ENCODE data around the gene ALG14. TPM values are rescaled to one million over a fixed set of nuclear protein-coding genes. Genes with fewer than 3 reads are reported as not detected.
"Not testable (repeated sequence)": the region's sequence is repeated elsewhere in the genome, so short reads cannot be mapped to it uniquely, and the experiment has no call there.

Gene ALG14
- total and polyA plus RNA-seq, 4 experiments from 2014 or later = 1.1 to 6.8 (median 3.7) TPM

- ChIA-PET POLR2A (ENCODE audit: partially characterized antibody) (interaction anchor here (1.1 kb wide), 1 partner anchor 10 kb away, joined by 4 read pairs; no protein-coding TSS in a partner anchor), CTCF (ENCODE audit: partially characterized antibody) (interaction anchor here (1.4 kb wide), 1 partner anchor 237 kb away, joined by 3 read pairs; no protein-coding TSS in a partner anchor)
- H3K4me3 ChIP-seq (ENCODE audit: low read length in 2 of 2); H3K9me3 Mint-ChIP-seq; H3K4me3 Mint-ChIP-seq; H3K4me1 ChIP-seq (ENCODE audit: insufficient read depth, low read length); H3K27ac ChIP-seq (ENCODE audit: low read depth, low read length); H3K36me3 ChIP-seq (ENCODE audit: insufficient read depth, low read length); H3K4me1 Mint-ChIP-seq; intact Hi-C loops (cut with micrococcal nuclease); H3K27ac Mint-ChIP-seq; DNase-seq; H3K9me3 ChIP-seq (ENCODE audit: control insufficient read depth in 1 of 2, low read length in 2 of 2); H3K27me3 ChIP-seq (ENCODE audit: insufficient read depth, low read length); H3K36me3 Mint-ChIP-seq: not testable (repeated sequence)
- peaks cover 7 to 15% of the 10 kb centered on the region in 2 donors for H3K27me3 Mint-ChIP-seq
These were observed 18.5 kb upstream of the ALG14 start for GRCh38 chr1:95091290-95091689.

GRCh38 chr1:95089650-95090287, 17.0 kb upstream of the ALG14 start:
- DNase-seq = no peak
- H3K27me3 Mint-ChIP-seq = peaks cover 8 to 18% of the 10 kb centered on the region in 2 donors
- no peaks in the 10 kb centered on the region for H3K36me3 Mint-ChIP-seq
- H3K4me1 ChIP-seq (ENCODE audit: insufficient read depth, low read length) = no peaks in the 10 kb centered on the region
- intact Hi-C loops (cut with micrococcal nuclease) = no loop called here
- H3K36me3 ChIP-seq (ENCODE audit: insufficient read depth, low read length) = no peaks in the 10 kb centered on the region
- H3K4me3 ChIP-seq (ENCODE audit: low read length in 2 of 2) = no peak overlapping the region
- peaks cover 0 to 4% (median 0%) of the 10 kb centered on the region in 8 donors for H3K9me3 Mint-ChIP-seq
- H3K4me1 Mint-ChIP-seq = no peaks in the 10 kb centered on the region
- POLR2A ChIA-PET (ENCODE audit: partially characterized antibody) = no interaction called here
- no peaks in the 10 kb centered on the region for H3K9me3 ChIP-seq (ENCODE audit: control insufficient read depth in 1 of 2, low read length in 2 of 2)
- no peaks in the 10 kb centered on the region for H3K27me3 ChIP-seq (ENCODE audit: insufficient read depth, low read length)
- H3K4me3 Mint-ChIP-seq = no peak overlapping the region
- CTCF ChIA-PET (ENCODE audit: partially characterized antibody) = interaction anchor here (0.9 to 1.2 kb wide), 2 partner anchors 13 to 235 kb away, joined by 3 read pairs; no protein-coding TSS in a partner anchor
- H3K27ac Mint-ChIP-seq = no peak overlapping the region
- no peak overlapping the region for H3K27ac ChIP-seq (ENCODE audit: low read depth, low read length)

GRCh38 chr1:95088303-95088702, 15.6 kb upstream of the ALG14 start:
- no peaks in the 10 kb centered on the region for H3K36me3 ChIP-seq (ENCODE audit: insufficient read depth, low read length)
- Mint-ChIP-seq H3K4me1 (peaks cover 0 to 2% (median 0%) of the 10 kb centered on the region in 4 donors), H3K9me3 (peaks cover 0 to 4% (median 0%) of the 10 kb centered on the region in 8 donors), H3K36me3 (no peaks in the 10 kb centered on the region), H3K27me3 (peaks cover 10 to 18% of the 10 kb centered on the region in 2 donors), H3K4me3 (no peak overlapping the region), H3K27ac (no peak overlapping the region)
- H3K9me3 ChIP-seq (ENCODE audit: control insufficient read depth in 1 of 2, low read length in 2 of 2) = no peaks in the 10 kb centered on the region
- no peak overlapping the region for H3K4me3 ChIP-seq (ENCODE audit: low read length in 2 of 2)
- no peaks in the 10 kb centered on the region for H3K27me3 ChIP-seq (ENCODE audit: insufficient read depth, low read length)
- DNase-seq = no peak
- ChIA-PET CTCF (ENCODE audit: partially characterized antibody) (interaction anchor here (0.9 to 2.3 kb wide), 3 partner anchors 15 to 145 kb away, joined by 3 to 10 read pairs (median 3); partner anchors contain the start of gene RWDD3), POLR2A (ENCODE audit: partially characterized antibody) (no interaction called here)
- no peak overlapping the region for H3K27ac ChIP-seq (ENCODE audit: low read depth, low read length)
- intact Hi-C loops (cut with micrococcal nuclease) = no loop called here
- no peaks in the 10 kb centered on the region for H3K4me1 ChIP-seq (ENCODE audit: insufficient read depth, low read length)

- ChIA-PET CTCF (ENCODE audit: partially characterized antibody) (interaction anchor here (0.9 to 2.3 kb wide), 2 partner anchors 28 to 147 kb away, joined by 3 to 10 read pairs; partner anchors contain the start of gene RWDD3), POLR2A (ENCODE audit: partially characterized antibody) (no interaction called here)
- H3K27ac ChIP-seq (ENCODE audit: low read depth, low read length) = no peak overlapping the region
- no peak for DNase-seq
- no peaks in the 10 kb centered on the region for H3K27me3 ChIP-seq (ENCODE audit: insufficient read depth, low read length)
- peaks cover 0 to 4% (median 0%) of the 10 kb centered on the region in 8 donors for H3K9me3 Mint-ChIP-seq
- no peaks in the 10 kb centered on the region for H3K36me3 Mint-ChIP-seq
- peaks cover 14 to 18% of the 10 kb centered on the region in 2 donors for H3K27me3 Mint-ChIP-seq
- no peaks in the 10 kb centered on the region for H3K9me3 ChIP-seq (ENCODE audit: control insufficient read depth in 1 of 2, low read length in 2 of 2)
- H3K4me3 Mint-ChIP-seq = no peak overlapping the region
- no peaks in the 10 kb centered on the region for H3K36me3 ChIP-seq (ENCODE audit: insufficient read depth, low read length)
- intact Hi-C loops (cut with micrococcal nuclease) = no loop called here
- H3K27ac Mint-ChIP-seq = no peak overlapping the region
- H3K4me3 ChIP-seq (ENCODE audit: low read length in 2 of 2) = no peak overlapping the region
- H3K4me1 ChIP-seq (ENCODE audit: insufficient read depth, low read length) = no peaks in the 10 kb centered on the region
- peaks cover 0 to 2% (median 0%) of the 10 kb centered on the region in 4 donors for H3K4me1 Mint-ChIP-seq
These were observed 14.3 kb upstream of the ALG14 start for GRCh38 chr1:95086949-95087533.

GRCh38 chr1:95085376-95085775, 12.6 kb upstream of the ALG14 start:
- H3K9me3 Mint-ChIP-seq = peaks cover 0 to 2% (median 0%) of the 10 kb centered on the region in 8 donors
- Histone ChIP-seq H3K27me3 (ENCODE audit: insufficient read depth, low read length) (no peaks in the 10 kb centered on the region), H3K4me3 (ENCODE audit: low read length in 2 of 2) (no peak overlapping the region), H3K27ac (ENCODE audit: low read depth, low read length) (no peak overlapping the region), H3K4me1 (ENCODE audit: insufficient read depth, low read length) (no peaks in the 10 kb centered on the region), H3K36me3 (ENCODE audit: insufficient read depth, low read length) (no peaks in the 10 kb centered on the region), H3K9me3 (ENCODE audit: control insufficient read depth in 1 of 2, low read length in 2 of 2) (no peaks in the 10 kb centered on the region)
- no peak overlapping the region for H3K27ac Mint-ChIP-seq
- no peak for DNase-seq
- peaks cover 10 to 13% of the 10 kb centered on the region in 2 donors for H3K27me3 Mint-ChIP-seq
- no peaks in the 10 kb centered on the region for H3K36me3 Mint-ChIP-seq
- intact Hi-C loops (cut with micrococcal nuclease) = no loop called here
- H3K4me3 Mint-ChIP-seq = no peak overlapping the region
- ChIA-PET CTCF (ENCODE audit: partially characterized antibody) (interaction anchor here (1.0 to 7.0 kb wide), 15 partner anchors 11 to 231 kb away, joined by 3 to 82 read pairs (median 7); partner anchors contain the start of genes ALG14, RWDD3 and TLCD4), POLR2A (ENCODE audit: partially characterized antibody) (interaction anchor here (2.6 kb wide), 1 partner anchor 148 kb away, joined by 9 read pairs; the partner anchor contains the start of gene RWDD3)
- peaks cover 0 to 2% (median 0%) of the 10 kb centered on the region in 4 donors for H3K4me1 Mint-ChIP-seq

- POLR2A ChIA-PET (ENCODE audit: partially characterized antibody) = interaction anchor here (1.6 to 2.6 kb wide), 2 partner anchors 11 to 149 kb away, joined by 7 to 9 read pairs; partner anchors contain the start of genes ALG14 and RWDD3
These were observed 11.8 kb upstream of the ALG14 start for GRCh38 chr1:95084317-95085176.

More at GRCh38 chr1:95084317-95085176, 11.8 kb upstream of the ALG14 start:
- H3K27ac ChIP-seq (ENCODE audit: low read depth, low read length) = no peak overlapping the region
- no peaks in the 10 kb centered on the region for H3K27me3 ChIP-seq (ENCODE audit: insufficient read depth, low read length)
- no peak overlapping the region for H3K4me3 ChIP-seq (ENCODE audit: low read length in 2 of 2)
- peaks cover 0 to 2% (median 0%) of the 10 kb centered on the region in 4 donors for H3K4me1 Mint-ChIP-seq
- CTCF ChIA-PET (ENCODE audit: partially characterized antibody) = interaction anchor here (0.7 to 7.0 kb wide), 21 partner anchors 11 to 622 kb away, joined by 3 to 82 read pairs (median 4); partner anchors contain the start of genes ALG14, RWDD3 and TLCD4
- no peaks in the 10 kb centered on the region for H3K36me3 Mint-ChIP-seq
- H3K4me1 ChIP-seq (ENCODE audit: insufficient read depth, low read length) = no peaks in the 10 kb centered on the region
- no peak overlapping the region for H3K4me3 Mint-ChIP-seq
- H3K36me3 ChIP-seq (ENCODE audit: insufficient read depth, low read length) = no peaks in the 10 kb centered on the region
- H3K9me3 ChIP-seq (ENCODE audit: control insufficient read depth in 1 of 2, low read length in 2 of 2) = no peaks in the 10 kb centered on the region
- H3K9me3 Mint-ChIP-seq = no peaks in the 10 kb centered on the region
- intact Hi-C loops (cut with micrococcal nuclease) = loop anchor here (1.0 kb wide), 2 partner anchors 32 to 150 kb away; partner anchors contain the start of gene RWDD3
- H3K27ac Mint-ChIP-seq = no peak overlapping the region
- H3K27me3 Mint-ChIP-seq = peaks cover 8 to 9% of the 10 kb centered on the region in 2 donors
- peak in 4 of 5 donors; percentile 16 to 34 (median 24) for DNase-seq
